ENCODE measurements around the gene KCNIP1.

KCNIP1 gene

DNA sequence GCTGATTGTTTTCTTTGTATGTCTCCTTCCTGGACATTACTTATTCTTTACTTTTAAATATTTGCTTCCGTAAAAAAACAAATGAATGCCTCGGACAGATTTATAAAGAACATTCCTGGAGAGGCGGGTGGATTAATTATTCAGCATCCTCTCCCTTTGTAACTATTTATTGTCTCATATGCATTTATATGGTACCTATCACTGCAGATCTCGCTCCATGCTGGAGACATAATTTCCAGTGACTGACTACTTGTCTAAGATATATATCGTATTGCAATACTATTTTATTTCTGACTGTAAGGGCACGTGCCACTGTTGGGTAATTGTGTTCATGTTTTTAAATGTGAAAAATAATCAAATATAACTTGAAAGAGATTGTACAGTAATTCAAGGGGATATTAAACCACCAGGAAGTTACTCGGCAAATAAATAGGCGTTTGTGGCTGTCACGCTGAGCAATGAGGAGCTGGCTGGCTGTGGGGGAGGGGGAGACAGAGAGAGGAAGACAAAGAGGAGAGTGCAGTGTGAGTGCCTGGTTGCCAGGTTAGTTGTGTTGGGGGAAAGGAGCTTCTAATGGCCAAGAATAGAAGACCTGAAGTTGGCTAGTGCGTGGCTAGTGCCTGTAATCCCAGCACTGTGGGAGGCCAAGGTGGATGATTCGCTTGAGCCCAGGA lies 147.9 kb downstream of the KCNIP1 start:
- DNase-seq: no peak

DNA sequence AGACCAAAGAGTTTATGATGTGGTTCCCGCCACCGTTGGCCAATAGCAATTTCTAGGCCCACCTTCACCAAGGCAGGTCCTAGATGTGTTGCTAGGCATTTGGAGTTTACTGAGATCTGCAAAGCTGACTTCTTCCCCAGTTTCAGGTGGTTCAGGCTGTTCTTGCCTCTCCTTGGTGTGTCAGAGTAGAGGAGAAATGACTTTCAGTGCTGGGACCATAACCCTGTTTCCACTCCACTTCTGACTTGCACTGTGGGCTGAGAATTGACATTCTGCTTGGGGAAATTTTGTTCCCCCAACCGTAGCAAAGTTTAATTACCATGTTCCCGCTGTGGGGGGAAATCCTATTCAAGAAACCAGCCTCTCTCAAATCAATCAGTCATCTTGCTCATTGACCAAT lies 151.7 kb downstream of the KCNIP1 start:
- DNase-seq: no peak

DNA sequence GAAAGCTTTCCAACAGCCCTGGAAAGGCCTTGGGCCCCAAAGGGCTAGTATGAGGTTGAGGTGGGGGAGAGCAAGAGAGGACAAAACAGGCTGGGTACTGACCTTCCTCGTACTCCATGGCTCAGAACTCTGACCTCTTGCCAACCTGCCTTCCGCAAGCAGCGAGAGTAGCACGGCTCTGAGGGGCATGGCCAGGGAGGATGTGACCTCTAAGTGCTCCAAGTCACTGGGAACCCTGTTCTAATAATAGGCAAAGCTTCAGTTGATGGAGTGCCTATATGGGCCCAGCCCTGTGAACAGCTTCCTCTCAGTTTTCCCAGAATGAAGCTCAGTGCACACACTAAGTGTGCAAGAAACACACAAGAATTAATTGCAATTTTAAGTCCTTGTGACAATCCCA lies 152.1 kb downstream of the KCNIP1 start:
- DNase-seq: no peak

DNA sequence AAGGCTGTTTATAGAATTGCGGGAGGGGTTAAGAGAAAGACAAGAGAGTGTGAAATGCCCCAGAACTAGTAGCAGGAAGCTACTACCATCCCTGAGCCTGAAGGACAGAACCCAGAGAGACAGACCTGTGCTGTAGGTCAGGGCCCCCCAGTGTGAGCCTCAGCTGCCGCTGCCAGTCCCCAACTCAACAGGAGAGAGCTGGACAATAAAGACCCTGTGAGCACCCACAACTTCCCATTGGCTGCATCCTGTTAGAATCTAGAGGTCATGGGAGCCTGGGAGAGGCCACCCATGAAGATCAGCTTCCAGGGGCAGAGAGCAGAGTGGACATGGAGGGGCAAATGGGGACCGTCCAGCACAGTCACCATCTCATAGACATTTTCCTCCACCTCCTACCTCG lies 152.5 kb downstream of the KCNIP1 start:
- DNase-seq: no peak

DNA sequence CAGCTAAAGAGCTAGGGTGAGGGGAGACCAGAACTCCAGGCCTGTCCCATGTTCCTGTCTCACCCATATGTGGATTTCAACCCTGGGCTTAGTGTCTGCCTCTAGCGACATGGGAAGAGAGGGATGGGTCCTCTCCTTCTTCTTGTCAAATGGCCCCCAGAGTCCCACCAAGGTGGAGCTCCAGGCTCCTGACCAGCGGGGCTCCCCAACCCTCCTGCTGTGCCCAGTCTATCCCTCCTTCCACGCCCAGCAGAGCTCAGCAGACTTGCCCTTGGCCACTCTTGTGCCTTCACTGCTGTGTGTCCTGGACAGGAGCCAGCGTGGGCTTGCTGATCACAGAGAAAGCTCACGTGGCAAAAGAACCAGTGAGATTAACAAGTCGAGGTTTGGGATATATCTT lies 156.7 kb downstream of the KCNIP1 start:
- no peak for DNase-seq

DNA sequence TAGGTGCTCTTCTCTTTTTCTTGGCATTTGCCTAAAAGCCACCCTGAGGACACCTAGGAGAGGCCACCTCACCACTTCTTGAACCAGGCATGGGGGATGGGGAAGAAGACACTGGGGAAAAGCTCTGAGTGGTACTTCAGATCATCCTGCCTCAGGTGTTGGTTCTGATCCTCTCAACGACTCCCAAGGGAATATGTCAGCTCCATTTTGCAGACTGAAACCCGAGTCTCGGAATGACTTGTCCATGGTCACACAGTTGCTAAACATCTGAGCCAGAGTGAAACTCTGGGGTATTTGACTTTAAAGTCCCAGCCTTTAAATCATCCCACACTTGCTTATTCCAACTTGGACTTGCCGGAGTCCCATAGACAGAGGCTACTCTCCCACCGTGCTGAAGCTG lies 159.1 kb downstream of the KCNIP1 start:
- DNase-seq: no peak

DNA sequence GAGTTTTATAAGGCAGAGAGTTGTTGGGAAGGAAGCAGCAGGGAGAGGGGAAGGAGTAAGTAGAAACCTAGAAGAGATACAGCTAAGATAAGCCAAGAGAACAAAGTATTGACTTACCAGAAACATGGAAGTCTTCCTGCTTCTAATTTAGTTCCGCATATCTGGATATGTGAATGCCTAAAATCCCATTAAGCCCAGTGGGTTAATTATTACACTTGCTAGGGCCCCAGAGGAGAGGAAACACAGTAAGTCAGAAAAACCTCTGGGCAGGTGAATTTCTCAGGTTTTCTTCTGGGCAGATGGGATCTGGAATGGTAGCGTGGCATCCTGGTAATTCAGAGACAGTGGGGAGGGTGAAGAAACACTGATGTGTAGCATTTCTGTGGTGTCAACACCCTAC lies 175.0 kb downstream of the KCNIP1 start:
- DNase-seq: no peak

DNA sequence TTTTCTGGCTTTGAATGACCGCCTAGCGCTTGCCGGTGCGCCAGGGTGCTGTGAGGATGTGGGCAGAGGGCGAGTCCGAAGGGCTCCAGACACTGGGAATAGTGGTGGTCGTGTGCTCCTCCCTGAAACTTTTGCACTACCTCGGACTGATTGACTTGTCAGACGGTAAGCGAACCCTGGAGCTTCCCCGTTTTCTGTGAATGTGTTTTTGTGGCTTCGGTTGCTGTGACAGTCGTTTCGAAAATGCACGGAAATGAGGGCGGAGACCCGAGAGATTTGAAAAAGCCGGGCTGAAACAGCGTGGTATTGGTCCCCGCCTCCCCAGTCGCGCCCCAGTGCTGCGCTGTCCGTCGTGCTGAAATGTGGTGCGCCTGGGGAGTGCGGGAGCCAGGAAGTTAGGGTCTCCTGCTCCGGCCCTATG lies 177.2 kb downstream of the KCNIP1 start:
- no peak for DNase-seq

DNA sequence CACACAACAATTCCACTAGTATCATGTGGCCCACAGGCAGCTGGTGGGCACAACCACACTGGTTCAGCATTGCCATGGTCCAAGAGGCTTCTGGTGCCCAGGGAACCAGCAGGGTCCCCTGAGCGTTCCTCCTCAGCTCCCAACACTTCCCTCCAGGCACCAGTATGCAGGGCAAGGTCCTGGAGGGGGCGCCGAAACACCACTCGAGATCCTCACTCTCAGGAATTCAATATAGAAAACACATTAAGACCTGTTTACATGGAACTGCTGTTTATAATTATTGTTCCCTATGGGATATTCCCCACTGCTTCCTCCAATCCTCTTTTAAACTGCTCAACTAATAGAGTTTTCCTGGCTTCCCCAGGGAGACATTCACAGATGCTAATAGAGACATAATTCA lies 187.8 kb downstream of the KCNIP1 start:
- DNase-seq: no peak

DNA sequence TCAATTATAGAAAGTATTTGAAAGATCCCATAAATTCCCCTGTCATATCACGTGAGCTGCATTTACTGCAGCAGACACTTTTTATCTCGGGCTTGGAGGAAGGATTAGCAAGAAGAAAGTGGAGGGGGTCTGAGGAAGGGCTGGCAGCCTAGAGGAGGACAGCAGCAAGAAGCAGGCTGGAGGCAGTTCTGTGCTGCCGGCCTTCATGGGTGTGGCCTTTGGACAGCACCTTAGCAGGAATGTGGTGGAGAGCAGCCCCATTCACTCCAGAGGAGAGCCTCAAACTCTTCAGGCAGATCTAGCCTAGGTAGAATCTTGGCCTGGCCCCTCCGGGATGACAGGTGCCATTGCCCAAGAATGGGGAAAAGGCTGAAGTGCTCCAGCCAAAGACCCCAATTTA lies 189.9 kb downstream of the KCNIP1 start:
- DNase-seq: no peak

DNA sequence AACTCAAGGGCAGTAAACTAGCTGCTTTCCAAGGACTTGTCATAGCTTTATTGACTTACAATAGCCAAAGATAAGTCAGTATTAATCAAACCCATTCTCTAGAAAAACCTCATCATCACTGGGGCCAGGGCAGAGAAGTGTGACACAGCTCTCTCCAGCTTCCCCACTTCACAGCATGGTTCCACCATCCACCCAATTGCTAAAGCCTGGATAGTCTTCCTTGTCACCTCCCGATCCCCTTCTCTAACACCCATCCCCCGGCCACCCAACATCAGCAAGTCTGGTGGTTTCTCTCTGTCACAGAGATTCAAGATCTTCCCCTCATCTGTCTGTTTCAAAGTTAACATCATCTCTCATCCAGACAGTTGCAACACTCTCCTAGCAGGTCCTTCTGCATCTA lies 191.1 kb downstream of the KCNIP1 start:
- DNase-seq: no peak

DNA sequence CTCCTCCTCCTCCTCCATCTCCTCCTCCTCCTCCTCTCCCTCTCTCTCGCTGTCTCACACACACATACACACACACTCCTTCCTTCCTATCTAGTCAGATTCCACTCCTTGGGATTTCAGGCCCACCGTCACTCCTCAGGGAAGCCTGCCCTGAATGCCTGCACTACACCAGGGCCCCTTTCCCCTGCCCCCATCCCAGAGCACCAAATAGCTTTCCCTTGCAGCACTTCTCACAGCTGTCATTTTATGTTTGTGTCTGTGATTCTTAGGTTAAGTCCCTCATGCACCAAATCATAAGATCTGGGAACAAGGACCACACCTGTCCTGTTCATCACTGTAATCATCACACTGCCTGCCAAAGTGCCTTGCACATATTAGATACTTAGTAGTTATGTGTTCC lies 193.2 kb downstream of the KCNIP1 start:
- no peak for DNase-seq

DNA sequence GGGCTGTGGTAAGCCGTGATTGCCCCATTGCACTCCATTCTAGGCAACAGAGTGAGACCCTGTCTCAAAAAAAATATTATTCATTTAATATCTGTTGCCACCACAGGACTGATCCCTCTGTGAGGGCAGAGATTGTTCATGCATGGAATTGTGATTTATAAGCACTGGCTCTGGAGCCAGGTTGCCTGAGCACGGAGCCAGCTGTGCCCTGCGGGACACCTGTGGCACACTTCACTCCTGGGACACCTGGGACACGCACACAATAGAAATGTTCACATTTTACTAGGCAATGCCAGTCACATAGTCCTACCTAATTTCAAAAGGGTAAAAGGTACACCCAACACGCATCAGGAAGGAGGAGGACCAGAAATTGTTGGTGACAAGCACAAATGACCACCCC lies 196.7 kb downstream of the KCNIP1 start:
- DNase-seq: no peak

DNA sequence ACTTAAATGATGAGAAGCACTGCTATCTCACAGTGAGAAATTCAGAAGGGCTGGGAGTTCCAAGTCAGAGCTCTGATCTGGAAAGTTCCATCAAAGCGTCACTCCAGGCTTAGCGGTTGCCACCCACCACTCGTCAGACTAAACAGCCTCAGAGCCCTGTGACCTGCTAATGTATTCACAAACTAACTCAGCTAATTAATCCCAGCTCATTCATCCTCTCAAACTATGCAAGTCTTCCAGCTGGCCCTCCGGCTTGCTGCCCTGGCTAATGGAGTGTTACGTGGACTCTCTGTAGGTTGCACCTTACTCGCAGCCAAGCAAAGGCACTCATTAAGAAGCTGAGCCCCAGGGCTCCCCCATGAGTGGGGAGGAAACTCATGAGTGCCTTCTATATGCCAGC lies 197.5 kb downstream of the KCNIP1 start:
- no peak for DNase-seq

DNA sequence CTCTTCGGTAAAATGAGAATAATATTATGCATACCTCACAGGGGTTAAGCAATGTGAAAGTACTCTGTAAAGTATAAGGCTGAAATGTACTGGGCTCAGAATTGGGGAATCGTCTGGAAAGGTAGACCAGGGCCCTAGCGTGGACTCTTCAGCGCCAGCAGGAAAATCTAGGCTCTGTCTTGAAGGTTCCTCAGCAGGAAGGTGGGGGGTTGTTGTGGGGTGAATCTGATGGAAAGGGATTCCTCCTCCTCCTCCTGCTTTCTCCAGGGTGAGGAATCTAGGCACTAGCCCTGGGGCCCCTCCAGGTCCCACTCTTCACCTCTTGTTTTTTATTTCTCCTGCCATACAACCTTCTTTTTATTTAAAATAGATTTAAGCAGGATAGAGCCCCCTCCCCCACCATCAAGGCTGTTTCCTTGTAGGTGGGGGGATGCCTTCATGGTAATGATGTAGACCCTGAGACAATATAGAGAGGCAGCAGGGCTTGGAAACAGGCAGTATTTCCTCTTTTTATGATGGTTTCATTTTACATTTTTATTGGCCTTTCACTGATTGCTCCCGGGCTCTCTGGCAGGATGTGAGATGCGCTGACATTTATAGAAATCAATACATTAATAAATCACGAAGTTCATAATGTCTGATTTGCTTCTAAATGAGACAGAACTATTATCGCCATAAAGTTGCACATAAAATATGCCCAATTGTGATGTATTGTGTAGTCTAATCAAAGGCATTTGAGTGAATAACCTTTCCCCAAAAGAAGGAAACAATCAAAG lies 200.8 kb downstream of the KCNIP1 start:
- no peak for DNase-seq

DNA sequence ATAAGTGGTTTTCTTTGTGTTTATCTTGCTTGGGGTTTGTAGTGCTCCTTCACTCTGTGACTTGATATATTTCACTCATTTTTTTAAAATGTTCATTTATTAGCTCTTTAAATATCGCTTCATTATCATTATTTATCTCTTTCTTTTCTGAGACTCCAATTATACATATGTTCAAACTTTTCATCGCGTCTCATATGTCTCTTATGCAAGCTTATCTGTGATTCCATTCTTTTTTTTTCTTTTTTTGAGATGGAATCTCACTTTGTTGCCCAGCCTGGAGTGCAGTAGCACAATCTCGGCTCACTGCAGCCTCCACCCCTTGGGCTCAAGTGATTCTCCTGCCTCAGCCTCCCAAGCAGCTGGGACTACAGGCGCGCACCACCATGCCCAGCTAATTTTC lies 205.8 kb downstream of the KCNIP1 start:
- DNase-seq: no peak

DNA sequence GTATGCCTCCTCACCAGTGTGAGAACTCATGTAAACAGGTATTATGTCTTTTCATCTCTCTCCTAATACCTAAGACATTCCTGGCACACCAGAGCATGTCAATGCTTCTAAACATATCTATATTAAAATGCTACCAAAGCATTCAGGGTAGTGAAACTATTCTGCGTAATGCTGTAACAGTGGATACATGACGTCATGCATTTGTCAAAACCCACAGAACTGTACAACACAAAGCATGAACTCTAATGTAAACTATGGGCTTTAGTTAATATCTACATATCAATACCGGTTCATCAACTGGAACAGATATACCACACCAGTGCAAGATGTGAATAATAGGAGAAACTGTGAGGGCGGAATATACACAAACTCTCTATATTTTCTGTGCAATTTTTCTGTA lies 207.5 kb downstream of the KCNIP1 start:
- DNase-seq: no peak

DNA sequence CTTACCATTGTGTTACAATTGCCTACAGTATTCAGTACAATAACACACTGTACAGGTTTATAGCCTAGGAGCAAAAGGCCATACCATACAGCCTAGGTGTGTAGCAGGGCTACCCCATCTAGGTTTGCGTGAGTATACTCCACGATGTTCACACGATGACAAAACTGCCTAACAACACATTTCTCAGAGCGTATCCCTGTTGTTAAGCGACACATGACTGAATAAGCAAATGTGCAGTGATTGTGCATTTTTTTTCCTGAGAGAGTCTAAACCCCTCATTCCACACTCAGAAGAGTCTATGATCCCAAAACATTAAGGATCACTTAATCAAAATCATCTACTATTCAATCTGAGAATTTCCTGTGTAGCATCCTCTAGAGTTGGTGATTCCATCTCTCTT lies 211.3 kb downstream of the KCNIP1 start:
- no peak for DNase-seq

DNA sequence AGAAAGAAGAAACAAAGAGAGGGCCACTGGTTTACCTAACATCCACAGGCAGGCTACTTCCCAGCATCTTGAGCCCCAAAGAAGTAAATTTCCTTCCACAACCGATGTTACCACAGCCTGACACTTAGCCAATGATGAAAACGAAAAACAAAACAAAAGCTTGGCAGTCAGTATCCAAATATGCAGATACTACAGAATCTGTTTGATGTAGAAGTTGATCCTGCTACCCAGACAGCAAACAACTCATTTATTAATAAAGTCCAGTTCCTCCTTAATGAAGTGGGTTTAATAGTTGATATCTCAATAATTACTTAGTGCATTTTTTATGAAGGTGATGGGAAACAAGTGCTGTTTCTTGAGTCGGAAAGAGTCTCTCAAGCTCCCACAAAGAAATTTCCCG lies 212.6 kb downstream of the KCNIP1 start:
- no peak for DNase-seq

DNA sequence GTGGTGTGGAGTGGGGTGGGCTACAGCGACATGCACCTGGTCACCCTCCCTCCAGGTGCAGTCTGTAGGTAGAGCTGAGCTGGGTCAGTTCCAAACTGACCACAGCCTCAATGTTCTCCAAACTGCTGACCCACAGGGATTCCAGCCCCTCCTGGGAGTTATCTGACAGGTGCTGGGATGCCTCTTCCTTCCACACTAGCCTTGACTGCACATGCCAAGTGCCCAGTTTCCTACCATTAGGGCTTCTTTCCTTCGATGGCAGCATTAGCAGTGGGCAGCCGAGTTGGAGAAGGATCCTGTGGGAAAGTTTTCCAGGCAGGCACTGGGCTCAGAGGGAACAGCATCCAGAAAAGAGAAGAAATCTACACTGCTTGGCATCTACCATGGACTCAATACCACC lies 215.7 kb downstream of the KCNIP1 start:
- DNase-seq: no peak

DNA sequence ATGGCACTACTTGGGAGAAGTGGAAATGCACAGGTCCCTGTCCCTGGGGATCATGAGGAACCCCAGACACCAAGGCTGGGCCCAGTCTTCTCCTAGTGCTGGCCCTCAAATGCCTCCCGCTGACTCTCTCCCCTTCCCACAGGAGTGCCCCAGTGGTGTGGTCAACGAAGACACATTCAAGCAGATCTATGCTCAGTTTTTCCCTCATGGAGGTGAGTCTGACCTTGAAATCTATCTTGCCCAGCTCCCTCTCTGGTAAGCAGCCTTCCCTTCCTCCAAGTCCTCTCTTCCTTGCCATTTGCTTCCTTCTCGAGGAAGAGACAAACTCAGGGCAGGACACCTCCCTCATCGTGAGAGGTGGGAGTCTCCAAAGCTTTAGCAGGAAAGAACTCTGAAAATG lies 216.4 kb downstream of the KCNIP1 start:
- no peak for DNase-seq

DNA sequence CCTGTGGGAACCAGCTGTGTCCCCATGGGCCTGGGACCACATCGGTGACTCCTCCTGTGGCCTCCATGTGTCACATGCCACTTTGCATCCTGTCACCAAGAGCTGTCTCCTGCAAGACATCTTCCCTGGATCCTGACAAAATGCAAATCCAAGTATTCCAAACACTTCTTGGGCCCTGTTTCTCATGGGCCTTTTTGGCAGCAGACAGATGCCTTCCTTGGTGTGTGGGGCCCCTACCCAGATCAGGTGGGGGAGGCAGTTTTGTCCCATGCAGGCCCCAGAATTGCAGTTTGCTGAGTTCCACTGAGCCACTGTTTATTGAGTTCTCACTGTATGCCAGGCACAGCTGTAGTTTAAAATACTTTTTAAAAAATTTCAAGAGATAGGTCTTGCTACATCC lies 217.2 kb downstream of the KCNIP1 start:
- DNase-seq: no peak

DNA sequence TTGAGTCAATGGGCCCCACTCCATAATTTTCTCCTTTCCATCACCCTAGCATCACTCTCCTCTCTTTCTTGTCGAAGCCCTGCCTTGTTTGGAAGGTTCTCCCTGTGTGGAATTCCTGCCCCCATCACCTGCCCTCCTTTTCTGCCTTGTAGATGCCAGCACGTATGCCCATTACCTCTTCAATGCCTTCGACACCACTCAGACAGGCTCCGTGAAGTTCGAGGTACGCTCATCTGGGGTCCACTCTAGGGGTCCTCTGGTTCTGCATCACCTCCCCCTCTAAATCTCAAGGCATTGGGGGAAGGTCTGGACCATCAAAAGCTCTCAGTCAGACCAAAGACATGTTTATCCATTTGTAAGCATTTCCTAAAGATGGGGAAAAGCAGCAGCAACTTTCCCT lies 217.9 kb downstream of the KCNIP1 start:
- DNase-seq: no peak

DNA sequence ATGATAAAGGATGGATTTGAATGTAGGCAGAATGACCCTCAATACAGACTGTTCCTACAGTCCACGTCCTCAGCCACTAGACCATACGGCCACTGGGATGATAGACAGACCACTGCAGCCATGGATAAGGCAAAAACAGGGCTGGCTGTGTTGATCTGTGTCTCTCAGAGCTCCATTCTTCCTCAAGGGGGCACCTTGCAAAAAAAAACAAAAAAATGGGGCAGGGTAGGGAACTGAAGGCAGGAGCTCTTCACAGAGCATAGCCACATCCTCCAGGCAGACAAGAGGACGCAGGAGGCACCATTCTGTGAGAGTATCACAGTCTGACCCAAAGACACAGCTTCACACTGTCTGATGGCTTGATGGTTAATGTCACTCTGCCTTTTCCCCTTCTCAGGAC lies 218.5 kb downstream of the KCNIP1 start:
- no peak for DNase-seq

DNA sequence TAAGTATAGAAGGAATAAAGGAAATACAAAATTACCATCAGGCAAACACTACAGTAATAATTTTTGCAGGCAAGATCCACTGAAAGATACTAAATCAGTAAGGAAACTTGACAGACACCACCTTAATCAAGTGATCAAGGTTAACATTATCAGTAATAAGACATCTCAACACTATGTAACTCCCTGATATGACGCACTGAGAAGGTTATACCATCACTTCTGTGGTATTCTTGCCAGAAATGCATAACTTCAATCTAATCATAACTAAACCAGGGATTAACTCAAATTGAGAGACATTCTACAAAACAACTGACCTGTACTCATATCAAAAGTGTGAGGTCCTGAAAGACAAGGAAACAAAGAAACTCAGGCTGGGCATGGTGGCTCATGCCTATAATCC lies 227.2 kb downstream of the KCNIP1 start:
- no peak for DNase-seq
